Ovary (tissue), 3 donors: Measurements from ENCODE around the gene ZNF497.

Source experiments
- CTCF ChIP-seq, 3 donors: fragments of 450-650 bp in 2 of 3; fragments of 200-600 bp in 1 of 3; IDR thresholded peaks; one replicate each; pipeline versions ENCODE4 v1.5.1 to v1.8.0; 2016 to 2022; ENCODE audit warnings: antibody characterized with exemption in 3 of 3, mild to moderate bottlenecking in 1 of 3
- EP300 ChIP-seq: sonication (generic); formaldehyde crosslinking; IDR thresholded peaks from one replicate; pipeline ENCODE4 v1.6.1; 2017; ENCODE audit warnings: antibody characterized with exemption
- POLR2A ChIP-seq: fragments of 450-650 bp; IDR thresholded peaks from one replicate; pipeline ENCODE4 v1.6.1; 2017; ENCODE audit warnings: antibody characterized with exemption, mild to moderate bottlenecking, moderate library complexity
- donor health status: DM: no; HTN: no; CAD: no.

GRCh38 chr19:58305932-58306323 lies 56.6 kb downstream of the ZNF497 start:
- TF ChIP-seq POLR2A (no peak), CTCF (IDR thresholded peaks at IDR 0.05) (no peak), EP300 (no peak)
